ENCODE data around the gene FRAS1. TPM values are rescaled to one million over a fixed set of nuclear protein-coding genes. Genes with fewer than 3 reads are reported as not detected.
"Not testable (repeated sequence)": the region's sequence is repeated elsewhere in the genome, so short reads cannot be mapped to it uniquely, and the experiment has no call there.

The FRAS1 gene
- total RNA-seq, 2 donors from 2014 or later, result 77.0 to 78.3 TPM

GRCh38 chr4:78464265-78464664 is 407.1 kb downstream of the FRAS1 start:
- Histone ChIP-seq H3K9me3 (ENCODE audit: control insufficient read depth, low read length) (no peaks in the 10 kb centered on the region), H3K9ac (ENCODE audit: extremely low read depth, low read length, poor library complexity, severe bottlenecking) (no peak overlapping the region), H3K36me3 (ENCODE audit: control insufficient read depth, insufficient read depth, low read length) (peaks cover 64% of the 10 kb centered on the region), H3K27me3 (ENCODE audit: control insufficient read depth, insufficient read depth, low read length, poor library complexity, severe bottlenecking) (peaks cover 7% of the 10 kb centered on the region), H3K4me3 (ENCODE audit: low read length) (no peak overlapping the region), H3K4me1 (ENCODE audit: control insufficient read depth, insufficient read depth, low read length) (no peaks in the 10 kb centered on the region), H3K27ac (ENCODE audit: low read depth, low read length) (no peak overlapping the region)
- Mint-ChIP-seq H3K27me3 (ENCODE audit: insufficient read depth) (no peaks in the 10 kb centered on the region), H3K9me3 (no peaks in the 10 kb centered on the region), H3K4me3 (no peak overlapping the region), H3K4me1 (peaks cover 6% of the 10 kb centered on the region), H3K27ac (no peak overlapping the region), H3K36me3 (ENCODE audit: low read depth) (peaks cover 72% of the 10 kb centered on the region)
- 64 to 84% methylated on average over 2 to 7 of the region's 7 CpGs for WGBS, 2 experiments (ENCODE audit: insufficient coverage in 1 of 2, insufficient read length in 1 of 2)
- no peak for DNase-seq
- no peak for TF ChIP-seq CTCF (conservative IDR thresholded peaks at IDR 0.05)

GRCh38 chr4:78467223-78467622 is 410.1 kb downstream of the FRAS1 start:
- not testable (repeated sequence) for H3K9ac ChIP-seq (ENCODE audit: extremely low read depth, low read length, poor library complexity, severe bottlenecking); H3K27me3 Mint-ChIP-seq (ENCODE audit: insufficient read depth); H3K4me1 ChIP-seq (ENCODE audit: control insufficient read depth, insufficient read depth, low read length); H3K4me3 ChIP-seq (ENCODE audit: low read length); H3K27ac Mint-ChIP-seq; H3K9me3 ChIP-seq (ENCODE audit: control insufficient read depth, low read length); H3K27me3 ChIP-seq (ENCODE audit: control insufficient read depth, insufficient read depth, low read length, poor library complexity, severe bottlenecking); H3K27ac ChIP-seq (ENCODE audit: low read depth, low read length); DNase-seq; H3K9me3 Mint-ChIP-seq; H3K4me3 Mint-ChIP-seq
- Mint-ChIP-seq H3K36me3 (ENCODE audit: low read depth) (peaks cover 78% of the 10 kb centered on the region), H3K4me1 (peaks cover 18% of the 10 kb centered on the region)
- WGBS, 2 experiments (ENCODE audit: insufficient coverage in 1 of 2, insufficient read length in 1 of 2), result 100% methylated on average over 1 of the region's 1 CpG; no CpG with 5 or more reads in 1 of the 2 experiments
- peaks cover 71% of the 10 kb centered on the region for H3K36me3 ChIP-seq (ENCODE audit: control insufficient read depth, insufficient read depth, low read length)

GRCh38 chr4:78468272-78468671 is 411.1 kb downstream of the FRAS1 start:
- WGBS, 2 experiments (ENCODE audit: insufficient coverage in 1 of 2, insufficient read length in 1 of 2), result 94 to 97% methylated on average over 3 of the region's 3 CpGs
- Histone ChIP-seq H3K4me1 (ENCODE audit: control insufficient read depth, insufficient read depth, low read length) (no peaks in the 10 kb centered on the region), H3K9me3 (ENCODE audit: control insufficient read depth, low read length) (no peaks in the 10 kb centered on the region), H3K9ac (ENCODE audit: extremely low read depth, low read length, poor library complexity, severe bottlenecking) (no peak overlapping the region), H3K27ac (ENCODE audit: low read depth, low read length) (no peak overlapping the region), H3K27me3 (ENCODE audit: control insufficient read depth, insufficient read depth, low read length, poor library complexity, severe bottlenecking) (no peaks in the 10 kb centered on the region), H3K4me3 (ENCODE audit: low read length) (no peak overlapping the region), H3K36me3 (ENCODE audit: control insufficient read depth, insufficient read depth, low read length) (peaks cover 82% of the 10 kb centered on the region)
- Mint-ChIP-seq H3K4me1 (peaks cover 12% of the 10 kb centered on the region), H3K4me3 (no peak overlapping the region), H3K27ac (no peak overlapping the region), H3K27me3 (ENCODE audit: insufficient read depth) (no peaks in the 10 kb centered on the region), H3K9me3 (no peaks in the 10 kb centered on the region), H3K36me3 (ENCODE audit: low read depth) (peaks cover 81% of the 10 kb centered on the region)
- TF ChIP-seq CTCF (conservative IDR thresholded peaks at IDR 0.05), result no peak
- DNase-seq, result no peak

- Mint-ChIP-seq H3K36me3 (ENCODE audit: low read depth) (peaks cover 47% of the 10 kb centered on the region), H3K4me1 (peaks cover 6% of the 10 kb centered on the region), H3K27me3 (ENCODE audit: insufficient read depth) (no peaks in the 10 kb centered on the region), H3K27ac (no peak overlapping the region), H3K4me3 (no peak overlapping the region), H3K9me3 (no peaks in the 10 kb centered on the region)
- 90 to 94% methylated on average over 3 of the region's 3 CpGs for WGBS, 2 experiments (ENCODE audit: insufficient coverage in 1 of 2, insufficient read length in 1 of 2)
- no peak overlapping the region for H3K4me3 ChIP-seq (ENCODE audit: low read length)
- TF ChIP-seq CTCF (conservative IDR thresholded peaks at IDR 0.05), result no peak
- H3K27ac ChIP-seq (ENCODE audit: low read depth, low read length), result no peak overlapping the region
- H3K27me3 ChIP-seq (ENCODE audit: control insufficient read depth, insufficient read depth, low read length, poor library complexity, severe bottlenecking), result no peaks in the 10 kb centered on the region
- no peak for DNase-seq
- H3K36me3 ChIP-seq (ENCODE audit: control insufficient read depth, insufficient read depth, low read length), result peaks cover 77% of the 10 kb centered on the region
- no peak overlapping the region for H3K9ac ChIP-seq (ENCODE audit: extremely low read depth, low read length, poor library complexity, severe bottlenecking)
- H3K4me1 ChIP-seq (ENCODE audit: control insufficient read depth, insufficient read depth, low read length), result no peaks in the 10 kb centered on the region
- no peaks in the 10 kb centered on the region for H3K9me3 ChIP-seq (ENCODE audit: control insufficient read depth, low read length)
These were observed 419.1 kb downstream of the FRAS1 start for GRCh38 chr4:78476108-78476704.
